Stromal cell of bone marrow (primary cell): Measurements from ENCODE around the gene FABP1.

Experiments
- DNase-seq: peaks from one replicate; pipeline ENCODE4 v3.0.0-alpha.2; 2012; ENCODE audit warnings: low read depth

FABP1 gene

DNA sequence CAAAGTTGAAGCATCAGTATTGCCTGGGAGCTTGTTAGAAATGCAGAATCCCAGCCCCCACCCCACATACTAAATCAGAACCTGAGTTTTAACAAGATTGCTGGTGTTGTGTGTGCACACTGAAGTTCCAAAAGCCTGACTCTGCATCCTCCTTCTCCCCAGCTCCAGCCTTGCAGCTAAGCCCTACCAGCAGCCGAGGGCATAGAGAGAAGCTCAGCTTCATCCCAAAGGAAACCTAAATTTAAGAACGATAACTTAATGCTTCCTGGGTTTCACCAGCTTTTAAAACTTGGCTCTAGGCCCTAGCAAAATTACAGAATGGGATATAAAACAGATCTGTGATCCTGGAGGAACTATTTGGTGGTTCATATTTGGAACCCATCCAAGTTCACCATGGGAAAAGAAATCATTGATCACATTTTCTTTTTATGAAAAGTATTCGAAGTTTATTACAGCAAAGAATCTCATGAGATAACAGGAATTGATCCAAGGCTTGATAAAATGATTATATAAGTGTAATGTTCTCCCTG lies 49.2 kb downstream of the FABP1 start:
- DNase-seq: no peak

DNA sequence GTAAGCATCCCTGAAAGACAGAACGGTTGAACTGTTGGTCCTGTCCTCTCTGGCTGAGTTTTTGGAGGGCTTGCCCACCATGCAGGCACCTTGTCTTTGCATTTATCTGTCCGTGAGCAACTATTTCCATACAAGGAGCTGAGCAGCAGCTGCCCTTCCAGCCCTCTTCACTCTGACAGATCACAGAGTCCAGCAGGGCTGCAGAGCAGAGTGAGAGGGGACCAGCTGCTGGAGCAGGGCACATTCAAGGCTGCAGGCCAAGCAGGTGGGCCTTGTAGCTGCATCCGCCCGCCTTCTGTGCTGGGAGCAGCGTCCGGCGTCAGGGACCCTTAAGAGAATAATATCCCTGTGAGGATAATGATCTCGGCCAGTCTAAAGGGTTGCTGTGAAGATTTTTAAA lies 50.8 kb downstream of the FABP1 start:
- DNase-seq: no peak

DNA sequence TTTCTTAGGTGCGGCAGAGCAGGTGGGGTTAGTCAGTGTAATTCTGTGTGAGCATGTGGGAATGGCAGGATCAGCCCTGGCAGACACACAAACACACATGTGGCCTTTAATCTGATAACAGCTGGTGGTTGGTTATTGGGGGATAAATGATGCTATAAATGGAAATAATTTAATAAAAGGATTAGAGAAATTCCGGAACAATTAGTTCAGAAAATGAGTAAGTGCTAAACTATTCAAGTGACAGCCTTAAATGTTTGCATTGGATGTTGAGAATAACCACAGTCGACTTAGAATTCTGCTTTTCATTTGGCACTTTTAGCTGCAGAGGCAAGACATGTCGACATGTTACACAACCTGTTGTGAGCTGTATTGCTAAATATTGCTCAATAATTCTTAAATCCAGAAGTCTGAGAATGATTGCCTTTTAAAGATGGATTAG lies 53.0 kb downstream of the FABP1 start:
- DNase-seq: peak; percentile 33

DNA sequence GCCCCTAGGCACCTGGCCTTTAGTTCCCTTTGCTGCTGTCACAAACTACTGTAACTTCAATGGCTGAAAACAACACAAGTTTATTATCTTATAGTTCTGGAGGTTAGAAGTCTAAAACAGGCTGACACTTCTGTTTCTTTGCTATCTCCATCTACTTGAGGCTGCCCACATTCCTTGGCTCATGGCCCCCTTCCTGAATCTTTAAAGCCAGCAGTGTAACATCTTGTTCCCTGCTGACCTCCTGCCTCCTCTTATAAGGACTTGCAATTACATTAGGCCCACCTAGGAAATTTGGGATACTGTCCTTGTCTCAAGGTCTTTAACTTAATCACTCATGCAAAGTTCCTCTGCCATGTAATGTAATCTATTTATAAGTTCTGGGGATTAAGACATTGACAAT lies 53.7 kb downstream of the FABP1 start:
- DNase-seq: no peak
